Measurements from ENCODE around the gene PLCL2. TPM values are rescaled to one million over a fixed set of nuclear protein-coding genes. Genes with fewer than 3 reads are reported as not detected.

PLCL2 gene
- total and polyA plus RNA-seq, 2 experiments from 2014 or later = 1.6 to 9.7 TPM

DNA sequence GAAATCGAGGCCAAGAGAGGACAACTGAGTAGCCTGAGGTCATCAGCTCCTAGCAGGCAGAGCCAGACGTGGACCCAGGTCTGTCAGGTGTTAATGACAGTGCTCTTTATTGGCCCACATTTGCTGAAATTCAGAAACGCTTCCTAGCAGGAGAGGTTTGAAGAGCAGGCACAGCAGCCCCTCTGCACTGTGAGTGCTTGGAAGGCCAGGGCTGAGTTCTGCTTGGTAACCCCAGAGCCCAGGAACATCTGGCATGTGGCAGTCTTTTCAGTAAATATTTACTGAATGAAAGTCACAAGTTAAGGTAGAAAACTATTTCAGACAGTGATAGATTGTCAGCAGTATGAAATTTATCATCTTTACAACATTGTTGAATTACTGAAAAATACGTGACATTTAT lies 102.4 kb downstream of the PLCL2 start:
- Histone ChIP-seq H3K79me2 (replicated peaks; ENCODE audit: insufficient read depth) (no peaks in the 10 kb centered on the region), H3K4me1 (ENCODE audit: insufficient read depth) (no peaks in the 10 kb centered on the region), H2AFZ (no peak overlapping the region), H3K27me3 (ENCODE audit: insufficient read depth) (no peaks in the 10 kb centered on the region; the same call in 1 of the 2 replicates), H3K4me2 (no peak overlapping the region), H4K20me1 (replicated peaks; ENCODE audit: insufficient read depth) (no peaks in the 10 kb centered on the region; the same call in none of the 2 replicates), H3K27ac (ENCODE audit: low read depth) (no peak overlapping the region), H3K36me3 (ENCODE audit: insufficient read depth) (no peaks in the 10 kb centered on the region), H3F3A (replicated peaks; ENCODE audit: low read depth) (no peaks in the 10 kb centered on the region), H3K9me2 (ENCODE audit: insufficient read depth) (no peaks in the 10 kb centered on the region), H3K4me3 (no peak overlapping the region)
- H3K4me3 Mint-ChIP-seq = no peak overlapping the region
- no peak for DNase-seq (ENCODE audit: low spot score)
- no peak overlapping the region for H3K27ac Mint-ChIP-seq
- no peaks in the 10 kb centered on the region for H3K36me3 Mint-ChIP-seq (ENCODE audit: low read depth)
- no peaks in the 10 kb centered on the region for H3K27me3 Mint-ChIP-seq (ENCODE audit: insufficient read depth, low read depth, poor library complexity)
- H3K4me1 Mint-ChIP-seq = no peaks in the 10 kb centered on the region
- TF ChIP-seq STAT1 (IDR thresholded peaks at IDR 0.05; ENCODE audit: unreplicated experiment) (no peak), REST (IDR thresholded peaks at IDR 0.05; ENCODE audit: unreplicated experiment) (no peak), EZH2phosphoT487 (IDR thresholded peaks at IDR 0.05; ENCODE audit: unreplicated experiment) (no peak), JUNB (IDR thresholded peaks at IDR 0.05; ENCODE audit: unreplicated experiment) (no peak), ZNF331 (CRISPR knock-in tag; IDR thresholded peaks at IDR 0.05; ENCODE audit: low read depth) (no peak), ZNF114 (CRISPR knock-in tag; IDR thresholded peaks at IDR 0.05) (no peak), CREB1 (CRISPR knock-in tag; IDR thresholded peaks at IDR 0.05; ENCODE audit: low read depth) (no peak), POLR2AphosphoS5 (IDR thresholded peaks at IDR 0.05; ENCODE audit: low read depth) (no peak), NANOG (IDR thresholded peaks at IDR 0.05; ENCODE audit: borderline replicate concordance) (no peak), EZH2 (IDR thresholded peaks at IDR 0.05; ENCODE audit: low read depth, unreplicated experiment) (no peak)
- TF ChIP-seq, protein P1, sequence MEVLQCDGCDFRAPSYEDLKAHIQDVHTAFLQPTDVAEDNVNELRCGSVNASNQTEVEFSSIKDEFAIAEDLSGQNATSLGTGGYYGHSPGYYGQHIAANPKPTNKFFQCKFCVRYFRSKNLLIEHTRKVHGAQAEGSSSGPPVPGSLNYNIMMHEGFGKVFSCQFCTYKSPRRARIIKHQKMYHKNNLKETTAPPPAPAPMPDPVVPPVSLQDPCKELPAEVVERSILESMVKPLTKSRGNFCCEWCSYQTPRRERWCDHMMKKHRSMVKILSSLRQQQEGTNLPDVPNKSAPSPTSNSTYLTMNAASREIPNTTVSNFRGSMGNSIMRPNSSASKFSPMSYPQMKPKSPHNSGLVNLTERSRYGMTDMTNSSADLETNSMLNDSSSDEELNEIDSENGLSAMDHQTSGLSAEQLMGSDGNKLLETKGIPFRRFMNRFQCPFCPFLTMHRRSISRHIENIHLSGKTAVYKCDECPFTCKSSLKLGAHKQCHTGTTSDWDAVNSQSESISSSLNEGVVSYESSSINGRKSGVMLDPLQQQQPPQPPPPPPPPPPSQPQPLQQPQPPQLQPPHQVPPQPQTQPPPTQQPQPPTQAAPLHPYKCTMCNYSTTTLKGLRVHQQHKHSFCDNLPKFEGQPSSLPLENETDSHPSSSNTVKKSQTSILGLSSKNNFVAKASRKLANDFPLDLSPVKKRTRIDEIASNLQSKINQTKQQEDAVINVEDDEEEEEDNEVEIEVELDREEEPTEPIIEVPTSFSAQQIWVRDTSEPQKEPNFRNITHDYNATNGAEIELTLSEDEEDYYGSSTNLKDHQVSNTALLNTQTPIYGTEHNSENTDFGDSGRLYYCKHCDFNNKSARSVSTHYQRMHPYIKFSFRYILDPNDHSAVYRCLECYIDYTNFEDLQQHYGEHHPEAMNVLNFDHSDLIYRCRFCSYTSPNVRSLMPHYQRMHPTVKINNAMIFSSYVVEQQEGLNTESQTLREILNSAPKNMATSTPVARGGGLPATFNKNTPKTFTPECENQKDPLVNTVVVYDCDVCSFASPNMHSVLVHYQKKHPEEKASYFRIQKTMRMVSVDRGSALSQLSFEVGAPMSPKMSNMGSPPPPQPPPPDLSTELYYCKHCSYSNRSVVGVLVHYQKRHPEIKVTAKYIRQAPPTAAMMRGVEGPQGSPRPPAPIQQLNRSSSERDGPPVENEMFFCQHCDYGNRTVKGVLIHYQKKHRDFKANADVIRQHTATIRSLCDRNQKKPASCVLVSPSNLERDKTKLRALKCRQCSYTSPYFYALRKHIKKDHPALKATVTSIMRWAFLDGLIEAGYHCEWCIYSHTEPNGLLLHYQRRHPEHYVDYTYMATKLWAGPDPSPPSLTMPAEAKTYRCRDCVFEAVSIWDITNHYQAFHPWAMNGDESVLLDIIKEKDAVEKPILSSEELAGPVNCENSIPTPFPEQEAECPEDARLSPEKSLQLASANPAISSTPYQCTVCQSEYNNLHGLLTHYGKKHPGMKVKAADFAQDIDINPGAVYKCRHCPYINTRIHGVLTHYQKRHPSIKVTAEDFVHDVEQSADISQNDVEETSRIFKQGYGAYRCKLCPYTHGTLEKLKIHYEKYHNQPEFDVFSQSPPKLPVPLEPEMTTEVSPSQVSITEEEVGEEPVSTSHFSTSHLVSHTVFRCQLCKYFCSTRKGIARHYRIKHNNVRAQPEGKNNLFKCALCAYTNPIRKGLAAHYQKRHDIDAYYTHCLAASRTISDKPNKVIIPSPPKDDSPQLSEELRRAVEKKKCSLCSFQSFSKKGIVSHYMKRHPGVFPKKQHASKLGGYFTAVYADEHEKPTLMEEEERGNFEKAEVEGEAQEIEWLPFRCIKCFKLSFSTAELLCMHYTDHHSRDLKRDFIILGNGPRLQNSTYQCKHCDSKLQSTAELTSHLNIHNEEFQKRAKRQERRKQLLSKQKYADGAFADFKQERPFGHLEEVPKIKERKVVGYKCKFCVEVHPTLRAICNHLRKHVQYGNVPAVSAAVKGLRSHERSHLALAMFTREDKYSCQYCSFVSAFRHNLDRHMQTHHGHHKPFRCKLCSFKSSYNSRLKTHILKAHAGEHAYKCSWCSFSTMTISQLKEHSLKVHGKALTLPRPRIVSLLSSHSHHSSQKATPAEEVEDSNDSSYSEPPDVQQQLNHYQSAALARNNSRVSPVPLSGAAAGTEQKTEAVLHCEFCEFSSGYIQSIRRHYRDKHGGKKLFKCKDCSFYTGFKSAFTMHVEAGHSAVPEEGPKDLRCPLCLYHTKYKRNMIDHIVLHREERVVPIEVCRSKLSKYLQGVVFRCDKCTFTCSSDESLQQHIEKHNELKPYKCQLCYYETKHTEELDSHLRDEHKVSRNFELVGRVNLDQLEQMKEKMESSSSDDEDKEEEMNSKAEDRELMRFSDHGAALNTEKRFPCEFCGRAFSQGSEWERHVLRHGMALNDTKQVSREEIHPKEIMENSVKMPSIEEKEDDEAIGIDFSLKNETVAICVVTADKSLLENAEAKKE (CRISPR knock-in tag; IDR thresholded peaks at IDR 0.05) = no peak
- TF ChIP-seq, protein P2, sequence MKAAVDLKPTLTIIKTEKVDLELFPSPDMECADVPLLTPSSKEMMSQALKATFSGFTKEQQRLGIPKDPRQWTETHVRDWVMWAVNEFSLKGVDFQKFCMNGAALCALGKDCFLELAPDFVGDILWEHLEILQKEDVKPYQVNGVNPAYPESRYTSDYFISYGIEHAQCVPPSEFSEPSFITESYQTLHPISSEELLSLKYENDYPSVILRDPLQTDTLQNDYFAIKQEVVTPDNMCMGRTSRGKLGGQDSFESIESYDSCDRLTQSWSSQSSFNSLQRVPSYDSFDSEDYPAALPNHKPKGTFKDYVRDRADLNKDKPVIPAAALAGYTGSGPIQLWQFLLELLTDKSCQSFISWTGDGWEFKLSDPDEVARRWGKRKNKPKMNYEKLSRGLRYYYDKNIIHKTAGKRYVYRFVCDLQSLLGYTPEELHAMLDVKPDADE (IDR thresholded peaks at IDR 0.05) = no peak
- TF ChIP-seq, protein P3, sequence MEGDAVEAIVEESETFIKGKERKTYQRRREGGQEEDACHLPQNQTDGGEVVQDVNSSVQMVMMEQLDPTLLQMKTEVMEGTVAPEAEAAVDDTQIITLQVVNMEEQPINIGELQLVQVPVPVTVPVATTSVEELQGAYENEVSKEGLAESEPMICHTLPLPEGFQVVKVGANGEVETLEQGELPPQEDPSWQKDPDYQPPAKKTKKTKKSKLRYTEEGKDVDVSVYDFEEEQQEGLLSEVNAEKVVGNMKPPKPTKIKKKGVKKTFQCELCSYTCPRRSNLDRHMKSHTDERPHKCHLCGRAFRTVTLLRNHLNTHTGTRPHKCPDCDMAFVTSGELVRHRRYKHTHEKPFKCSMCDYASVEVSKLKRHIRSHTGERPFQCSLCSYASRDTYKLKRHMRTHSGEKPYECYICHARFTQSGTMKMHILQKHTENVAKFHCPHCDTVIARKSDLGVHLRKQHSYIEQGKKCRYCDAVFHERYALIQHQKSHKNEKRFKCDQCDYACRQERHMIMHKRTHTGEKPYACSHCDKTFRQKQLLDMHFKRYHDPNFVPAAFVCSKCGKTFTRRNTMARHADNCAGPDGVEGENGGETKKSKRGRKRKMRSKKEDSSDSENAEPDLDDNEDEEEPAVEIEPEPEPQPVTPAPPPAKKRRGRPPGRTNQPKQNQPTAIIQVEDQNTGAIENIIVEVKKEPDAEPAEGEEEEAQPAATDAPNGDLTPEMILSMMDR (conservative IDR thresholded peaks at IDR 0.05; ENCODE audit: low read depth in 2 of 2) = no peak
- H3K9me3 Mint-ChIP-seq = no peaks in the 10 kb centered on the region
- no peak for ATAC-seq

Data from GM23338 (cell line).